ENCODE results near the gene ZNF513. TPM values are rescaled to one million over a fixed set of nuclear protein-coding genes. Genes with fewer than 3 reads are reported as not detected.

ZNF513 gene
- total and polyA plus RNA-seq, 11 donors = 2.8 to 11.8 (median 7.5) TPM

GRCh38 chr2:27376151-27376865, 4.2 kb downstream of the ZNF513 start:
- 80 to 89% (median 84%) methylated on average over 16 of the region's 16 CpGs for WGBS, 4 donors
- ATAC-seq = no peak
- intact Hi-C loops (cut with DNase I) = no loop called here
- Histone ChIP-seq H3K4me1 (peaks cover 0 to 50% (median 30%) of the 10 kb centered on the region in 12 donors), H3K4me3 (no peak overlapping the region), H3K27me3 (no peaks in the 10 kb centered on the region), H3K9me3 (no peaks in the 10 kb centered on the region), H3K36me3 (peaks cover 3 to 70% (median 62%) of the 10 kb centered on the region in 9 donors), H3K27ac (no peak overlapping the region)
- TF ChIP-seq, protein P1, sequence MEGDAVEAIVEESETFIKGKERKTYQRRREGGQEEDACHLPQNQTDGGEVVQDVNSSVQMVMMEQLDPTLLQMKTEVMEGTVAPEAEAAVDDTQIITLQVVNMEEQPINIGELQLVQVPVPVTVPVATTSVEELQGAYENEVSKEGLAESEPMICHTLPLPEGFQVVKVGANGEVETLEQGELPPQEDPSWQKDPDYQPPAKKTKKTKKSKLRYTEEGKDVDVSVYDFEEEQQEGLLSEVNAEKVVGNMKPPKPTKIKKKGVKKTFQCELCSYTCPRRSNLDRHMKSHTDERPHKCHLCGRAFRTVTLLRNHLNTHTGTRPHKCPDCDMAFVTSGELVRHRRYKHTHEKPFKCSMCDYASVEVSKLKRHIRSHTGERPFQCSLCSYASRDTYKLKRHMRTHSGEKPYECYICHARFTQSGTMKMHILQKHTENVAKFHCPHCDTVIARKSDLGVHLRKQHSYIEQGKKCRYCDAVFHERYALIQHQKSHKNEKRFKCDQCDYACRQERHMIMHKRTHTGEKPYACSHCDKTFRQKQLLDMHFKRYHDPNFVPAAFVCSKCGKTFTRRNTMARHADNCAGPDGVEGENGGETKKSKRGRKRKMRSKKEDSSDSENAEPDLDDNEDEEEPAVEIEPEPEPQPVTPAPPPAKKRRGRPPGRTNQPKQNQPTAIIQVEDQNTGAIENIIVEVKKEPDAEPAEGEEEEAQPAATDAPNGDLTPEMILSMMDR (IDR thresholded peaks at IDR 0.05) = no peak
- TF ChIP-seq POLR2A (IDR thresholded peaks at IDR 0.05) = no peak
- no peak for DNase-seq

DNA sequence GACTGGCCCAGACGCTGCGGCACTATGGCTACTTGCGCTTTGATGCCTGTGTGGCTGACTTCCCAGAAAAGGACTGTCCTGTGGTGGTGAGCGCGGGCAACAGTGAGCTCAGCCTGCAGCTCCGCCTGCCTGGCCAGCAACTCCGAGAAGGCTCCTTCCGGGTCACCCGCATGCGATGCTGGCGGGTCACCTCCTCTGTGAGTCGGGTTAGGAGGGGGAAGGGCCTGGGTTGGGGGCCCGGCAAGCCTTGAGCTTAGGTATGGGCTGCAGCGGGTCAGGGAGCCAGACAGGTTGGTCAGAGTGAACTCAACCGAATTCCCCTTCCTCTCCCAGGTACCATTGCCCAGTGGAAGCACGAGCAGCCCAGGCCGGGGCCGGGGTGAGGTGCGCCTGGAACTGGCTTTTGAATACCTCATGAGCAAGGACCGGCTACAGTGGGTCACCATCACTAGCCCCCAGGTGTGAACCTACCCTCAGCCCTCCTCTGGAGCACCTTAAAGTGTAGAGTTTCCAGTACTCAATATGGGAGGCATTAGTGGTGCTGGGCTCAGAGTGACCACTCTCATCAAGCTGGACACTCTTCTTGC, 4.9 kb downstream of the ZNF513 start:
- Histone ChIP-seq H3K9me3 (no peaks in the 10 kb centered on the region), H3K4me1 (peaks cover 0 to 49% (median 28%) of the 10 kb centered on the region in 12 donors), H3K4me3 (no peak overlapping the region), H3K27ac (no peak overlapping the region), H3K27me3 (no peaks in the 10 kb centered on the region), H3K36me3 (peaks cover 3 to 70% (median 62%) of the 10 kb centered on the region in 9 donors)
- DNase-seq (no peak), ATAC-seq (no peak)
- TF ChIP-seq, protein P1 (IDR thresholded peaks at IDR 0.05) = no peak
- no peak for TF ChIP-seq POLR2A (IDR thresholded peaks at IDR 0.05)
- 91 to 94% (median 92%) methylated on average over 20 of the region's 20 CpGs for WGBS, 4 donors
- intact Hi-C loops (cut with DNase I) = no loop called here

DNA sequence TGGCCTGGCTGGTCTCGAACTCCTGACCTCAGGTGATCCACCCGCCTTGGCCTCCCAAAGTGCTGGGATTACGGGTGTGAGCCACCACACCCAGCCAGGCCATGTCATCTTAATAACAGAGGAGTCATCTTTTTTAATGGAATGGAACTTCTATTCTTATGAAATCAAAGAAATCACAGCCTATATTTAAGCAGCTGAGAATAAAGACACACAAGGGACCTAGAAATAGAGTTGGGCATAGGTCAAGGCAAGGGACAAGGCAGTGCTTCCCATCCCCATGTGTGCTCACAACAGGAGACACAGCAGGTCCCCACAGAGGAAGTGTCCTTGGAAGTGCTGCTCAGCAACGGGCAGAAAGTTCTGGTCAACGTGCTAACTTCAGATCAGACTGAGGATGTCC, 7.0 kb downstream of the ZNF513 start:
- DNase-seq = no peak
- Histone ChIP-seq H3K9me3 (no peaks in the 10 kb centered on the region), H3K36me3 (peaks cover 3 to 73% (median 62%) of the 10 kb centered on the region in 9 donors), H3K27me3 (no peaks in the 10 kb centered on the region), H3K27ac (no peak overlapping the region), H3K4me1 (peaks cover 5 to 44% (median 29%) of the 10 kb centered on the region in 12 donors), H3K4me3 (no peak overlapping the region)
- 81 to 88% (median 85%) methylated on average over 5 of the region's 5 CpGs for WGBS, 4 donors
- TF ChIP-seq, protein P1 (IDR thresholded peaks at IDR 0.05) = no peak
- TF ChIP-seq POLR2A (IDR thresholded peaks at IDR 0.05) = no peak
- intact Hi-C loops (cut with DNase I) = loop anchor here in 2 of 10 donors (5.0 kb wide), 2 partner anchors 51 to 54 kb away; partner anchors contain the start of genes MPV17 (in 1 of the 2) and NRBP1 (in 1 of the 2)
- no peak for ATAC-seq

DNA sequence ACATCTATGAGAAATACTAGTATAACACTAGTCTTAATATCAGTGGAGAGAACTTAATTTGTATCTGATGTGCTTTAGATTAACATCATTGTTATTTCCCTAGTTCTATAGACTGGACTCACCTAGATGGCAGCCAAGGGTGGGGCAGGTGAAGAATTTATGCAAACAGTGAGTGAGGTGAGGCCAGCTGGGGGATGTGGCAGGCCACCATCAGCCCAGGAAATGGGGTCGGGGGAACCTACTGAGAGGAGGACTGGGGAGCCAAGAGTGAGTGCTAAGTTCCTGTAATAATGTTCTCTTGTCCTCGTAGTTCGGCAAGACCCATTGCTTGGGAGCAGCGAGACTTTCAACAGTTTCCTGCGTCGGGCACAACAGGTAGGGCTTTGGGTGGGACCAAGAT, 7.6 kb downstream of the ZNF513 start:
- no peak for DNase-seq
- no peak for ATAC-seq
- H3K27ac ChIP-seq = no peak overlapping the region

More for the DNA sequence above, 7.6 kb downstream of the ZNF513 start:
- Histone ChIP-seq H3K4me3 (no peak overlapping the region), H3K4me1 (peaks cover 5 to 43% (median 30%) of the 10 kb centered on the region in 12 donors), H3K36me3 (peaks cover 3 to 73% (median 62%) of the 10 kb centered on the region in 9 donors), H3K27me3 (no peaks in the 10 kb centered on the region), H3K9me3 (no peaks in the 10 kb centered on the region)
- TF ChIP-seq, protein P1 (IDR thresholded peaks at IDR 0.05) = no peak
- TF ChIP-seq POLR2A (IDR thresholded peaks at IDR 0.05) = no peak
- 89 to 94% (median 93%) methylated on average over 6 of the region's 6 CpGs for WGBS, 4 donors
- intact Hi-C loops (cut with DNase I) = loop anchor here in 2 of 10 donors (5.0 kb wide), 2 partner anchors 51 to 54 kb away; partner anchors contain the start of genes MPV17 (in 1 of the 2) and NRBP1 (in 1 of the 2)
